Adipocyte (in vitro differentiated cells): Measurements from ENCODE around the gene RAB11FIP4.

Source experiments
- DNase-seq: peaks from one replicate; pipeline ENCODE4 v3.0.0-alpha.2; 2015; ENCODE audit warnings: low read depth
- H3K27me3 ChIP-seq: replicated peaks from 2 replicates; pipeline ENCODE4 v1.7.0; 2013; ENCODE audit warnings: mild to moderate bottlenecking, low read length, moderate library complexity; ENCODE audit not compliant: control insufficient read depth, insufficient read depth
- H3K36me3 ChIP-seq: 2 replicates; pipeline ENCODE4 v1.7.0; 2013; ENCODE audit warnings: low read length, mild to moderate bottlenecking, moderate library complexity; ENCODE audit not compliant: control insufficient read depth, insufficient read depth, severe bottlenecking
- H3K4me1 ChIP-seq: 2 replicates; pipeline ENCODE4 v1.7.0; 2013; ENCODE audit warnings: mild to moderate bottlenecking, low read length, moderate library complexity; ENCODE audit not compliant: control insufficient read depth, insufficient read depth
- H3K4me3 ChIP-seq: 2 replicates; pipeline ENCODE4 v1.7.0; 2013; ENCODE audit warnings: mild to moderate bottlenecking, low read length, moderate library complexity
- H3K9ac ChIP-seq: 2 replicates; pipeline ENCODE4 v1.7.0; 2013; ENCODE audit warnings: mild to moderate bottlenecking, low read length, moderate library complexity
- H3K9me3 ChIP-seq: 2 replicates; pipeline ENCODE4 v1.7.0; 2013; ENCODE audit warnings: mild to moderate bottlenecking, low read length, moderate library complexity; ENCODE audit not compliant: control insufficient read depth

Gene RAB11FIP4

DNA sequence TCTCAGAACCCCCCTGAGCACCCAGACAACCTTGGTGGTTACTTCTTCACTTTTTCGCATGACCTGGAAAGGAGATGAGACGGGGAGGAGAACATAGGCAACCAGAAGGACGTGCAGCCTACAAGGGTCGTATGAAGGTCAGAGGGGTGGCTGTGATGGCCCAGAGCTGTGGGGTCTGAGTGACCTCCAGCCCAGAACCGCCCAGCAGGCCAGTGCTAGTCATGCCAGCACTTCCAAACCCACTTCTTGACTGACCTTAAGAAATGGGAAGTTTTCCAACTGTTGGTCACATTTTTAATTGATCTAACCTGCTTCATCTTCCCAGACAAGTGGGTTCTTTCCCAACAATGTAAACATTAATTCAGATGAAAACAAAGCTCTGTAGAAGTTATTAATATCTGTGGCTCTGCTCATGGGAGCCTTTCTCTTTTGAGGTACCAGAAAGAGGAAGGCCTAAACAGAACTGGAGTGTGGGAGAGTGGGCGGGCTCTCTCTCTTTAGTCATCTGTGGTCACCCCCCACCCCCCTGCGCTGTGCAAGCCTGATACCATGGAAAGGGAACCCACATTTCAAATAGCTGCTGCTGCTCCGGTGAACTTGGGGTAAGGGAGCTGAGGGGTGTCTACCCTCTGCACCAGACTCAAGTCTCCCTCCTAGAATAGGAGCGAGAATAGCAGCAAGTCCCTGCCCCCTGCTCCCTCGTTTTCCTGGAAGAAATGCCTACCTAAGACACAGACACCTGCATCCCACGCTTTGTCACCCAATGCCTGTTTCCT is 101.6 kb downstream of the RAB11FIP4 start:
- no peaks in the 10 kb centered on the region for H3K36me3 ChIP-seq
- peaks cover 67% of the 10 kb centered on the region for H3K27me3 ChIP-seq
- no peak for DNase-seq
- H3K9ac ChIP-seq = no peak overlapping the region
- H3K4me1 ChIP-seq = no peaks in the 10 kb centered on the region
- H3K9me3 ChIP-seq = no peaks in the 10 kb centered on the region
- no peak overlapping the region for H3K4me3 ChIP-seq

- no peaks in the 10 kb centered on the region for H3K9me3 ChIP-seq
- H3K4me3 ChIP-seq = no peak overlapping the region
- H3K9ac ChIP-seq = no peak overlapping the region
- H3K36me3 ChIP-seq = no peaks in the 10 kb centered on the region
- peaks cover 69% of the 10 kb centered on the region for H3K27me3 ChIP-seq
- H3K4me1 ChIP-seq = no peaks in the 10 kb centered on the region
- DNase-seq = no peak
Measured at GRCh38 chr17:31493656-31494155, 102.2 kb downstream of the RAB11FIP4 start.

DNA sequence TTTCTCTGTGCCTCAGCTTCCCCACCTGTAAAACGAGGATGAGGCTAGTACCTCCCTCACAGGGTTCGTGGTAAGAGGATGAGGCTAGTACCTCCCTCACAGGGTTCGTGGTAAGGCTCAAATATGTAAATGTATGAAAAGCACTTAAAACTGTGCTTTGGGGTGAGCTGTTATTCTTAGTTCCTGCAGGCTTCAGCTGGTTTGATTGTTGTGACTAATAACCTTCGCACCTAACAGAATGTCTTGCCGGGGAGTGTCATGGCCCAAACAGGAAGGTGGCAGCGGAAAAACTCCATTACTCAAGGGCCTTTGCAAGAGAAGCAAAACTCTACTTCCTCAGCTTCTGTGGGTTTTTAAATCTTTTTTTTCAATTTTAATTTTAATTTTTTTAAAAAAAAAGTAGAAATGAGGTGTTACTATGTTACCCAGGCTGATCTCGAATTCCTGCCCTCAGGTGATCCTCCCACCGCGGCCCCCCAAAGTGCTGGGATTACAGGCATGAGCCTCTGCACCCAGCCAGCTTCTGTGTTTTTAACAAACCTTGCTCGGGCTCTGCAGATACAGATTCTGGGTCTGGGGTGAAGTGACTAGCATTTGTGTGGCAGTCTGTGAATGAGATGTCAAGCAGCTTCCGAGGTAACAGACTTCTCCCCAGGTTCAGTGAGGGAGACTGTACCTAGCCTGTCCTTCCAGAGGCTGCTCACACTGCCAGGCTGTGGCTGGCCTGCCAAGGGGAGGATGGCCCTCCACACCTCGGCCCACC is 103.0 kb downstream of the RAB11FIP4 start:
- H3K9ac ChIP-seq = no peak overlapping the region
- no peaks in the 10 kb centered on the region for H3K36me3 ChIP-seq
- H3K27me3 ChIP-seq = peaks cover 67% of the 10 kb centered on the region
- no peak for DNase-seq
- H3K9me3 ChIP-seq = no peaks in the 10 kb centered on the region
- H3K4me3 ChIP-seq = no peak overlapping the region
- H3K4me1 ChIP-seq = no peaks in the 10 kb centered on the region

- Histone ChIP-seq H3K27me3 (peaks cover 68% of the 10 kb centered on the region), H3K36me3 (no peaks in the 10 kb centered on the region), H3K4me3 (no peak overlapping the region), H3K4me1 (no peaks in the 10 kb centered on the region), H3K9ac (no peak overlapping the region), H3K9me3 (no peaks in the 10 kb centered on the region)
- no peak for DNase-seq
Measured at GRCh38 chr17:31495022-31495885, 103.8 kb downstream of the RAB11FIP4 start.

GRCh38 chr17:31496097-31496496 is 104.6 kb downstream of the RAB11FIP4 start:
- Histone ChIP-seq H3K9ac (no peak overlapping the region), H3K4me3 (no peak overlapping the region), H3K27me3 (peaks cover 64% of the 10 kb centered on the region), H3K36me3 (no peaks in the 10 kb centered on the region), H3K9me3 (no peaks in the 10 kb centered on the region), H3K4me1 (no peaks in the 10 kb centered on the region)
- DNase-seq = no peak

GRCh38 chr17:31496601-31497000 is 105.1 kb downstream of the RAB11FIP4 start:
- Histone ChIP-seq H3K9me3 (no peaks in the 10 kb centered on the region), H3K9ac (no peak overlapping the region), H3K27me3 (peaks cover 59% of the 10 kb centered on the region), H3K4me1 (no peaks in the 10 kb centered on the region), H3K36me3 (no peaks in the 10 kb centered on the region), H3K4me3 (no peak overlapping the region)
- no peak for DNase-seq

GRCh38 chr17:31497431-31497830 is 106.0 kb downstream of the RAB11FIP4 start:
- DNase-seq = no peak

GRCh38 chr17:31497994-31498826 is 106.7 kb downstream of the RAB11FIP4 start:
- no peaks in the 10 kb centered on the region for H3K9me3 ChIP-seq
- DNase-seq = no peak
- H3K27me3 ChIP-seq = peaks cover 53% of the 10 kb centered on the region
- no peaks in the 10 kb centered on the region for H3K36me3 ChIP-seq
- no peak overlapping the region for H3K4me3 ChIP-seq
- H3K4me1 ChIP-seq = no peaks in the 10 kb centered on the region
- no peak overlapping the region for H3K9ac ChIP-seq

More at GRCh38 chr17:31497431-31497830, 106.0 kb downstream of the RAB11FIP4 start:
- no peaks in the 10 kb centered on the region for H3K36me3 ChIP-seq
- peaks cover 53% of the 10 kb centered on the region for H3K27me3 ChIP-seq
- no peak overlapping the region for H3K4me3 ChIP-seq
- no peak overlapping the region for H3K9ac ChIP-seq
- no peaks in the 10 kb centered on the region for H3K4me1 ChIP-seq
- no peaks in the 10 kb centered on the region for H3K9me3 ChIP-seq

GRCh38 chr17:31499771-31500554 is 108.5 kb downstream of the RAB11FIP4 start:
- Histone ChIP-seq H3K4me1 (no peaks in the 10 kb centered on the region), H3K9me3 (no peaks in the 10 kb centered on the region)
- DNase-seq = peak; percentile 44

GRCh38 chr17:31506517-31506916 is 115.0 kb downstream of the RAB11FIP4 start:
- no peak overlapping the region for H3K4me3 ChIP-seq
- no peak overlapping the region for H3K9ac ChIP-seq
- H3K9me3 ChIP-seq = no peaks in the 10 kb centered on the region
- peaks cover 9% of the 10 kb centered on the region for H3K4me1 ChIP-seq
- H3K36me3 ChIP-seq = no peaks in the 10 kb centered on the region
- DNase-seq = no peak
- peaks cover 16% of the 10 kb centered on the region for H3K27me3 ChIP-seq

More at GRCh38 chr17:31499771-31500554, 108.5 kb downstream of the RAB11FIP4 start:
- no peaks in the 10 kb centered on the region for H3K36me3 ChIP-seq
- no peak overlapping the region for H3K4me3 ChIP-seq
- peaks cover 58% of the 10 kb centered on the region for H3K27me3 ChIP-seq
- H3K9ac ChIP-seq = no peak overlapping the region
